ENCODE measurements around the gene FBXO10.

- TF ChIP-seq POLR2A (IDR thresholded peaks at IDR 0.05; ENCODE audit: extremely low read depth, insufficient read length), result no peak
- no peak for TF ChIP-seq CTCF (IDR thresholded peaks at IDR 0.05; ENCODE audit: low read depth, low read length)
- no peak for TF ChIP-seq MYC (IDR thresholded peaks at IDR 0.05; ENCODE audit: low read depth, low read length)
These were observed 35.5 kb downstream of the FBXO10 start for GRCh38 chr9:37540634-37541033.

Data from NB4 (cell line).